ENCODE results near the gene ACOT12. TPM values are rescaled to one million over a fixed set of nuclear protein-coding genes. Genes with fewer than 3 reads are reported as not detected.
A peak's percentile ranks its signal among the peaks of the same experiment; 100 is the strongest.

ACOT12 gene
- total and polyA plus RNA-seq, 2 of the 13 experiments (the other 11 are each of a cell fraction or from before 2014, with no cell fraction given): not detected

DNA sequence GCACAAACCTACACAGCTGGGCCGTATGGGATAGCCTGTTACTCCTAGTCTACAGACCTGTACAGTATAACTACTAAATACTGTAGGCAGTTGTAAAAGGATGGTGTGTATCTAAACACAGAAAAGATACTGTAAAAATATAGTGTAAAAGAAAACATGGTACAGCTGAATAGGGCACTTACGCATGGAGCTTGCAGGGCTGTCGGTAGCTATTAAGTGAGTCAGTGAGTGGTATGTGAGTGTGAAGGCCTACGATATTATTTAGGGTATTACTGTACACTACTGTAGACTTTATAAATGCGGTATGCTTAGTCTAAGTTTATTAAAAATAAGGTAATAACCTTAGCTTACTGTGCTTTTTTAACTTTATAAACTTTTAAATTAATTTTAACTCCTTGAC is 91.3 kb downstream of the ACOT12 start:
- H4K20me1 ChIP-seq (ENCODE audit: insufficient read depth, low read length): no peaks in the 10 kb centered on the region
- in situ Hi-C loops (cut with HindIII; ENCODE audit: extremely low pct_ligation_motif_present, low pct_unique_long_range_greater_than_20kb): no loop called here
- intact Hi-C loops (cut with micrococcal nuclease; ENCODE audit: unreplicated experiment): loop anchor here (5.0 kb wide), 2 partner anchors 70 kb away; partner anchors contain the start of gene CKMT2
- H3K9me3 ChIP-seq (ENCODE audit: low read length): no peaks in the 10 kb centered on the region
- peaks cover 1 to 11% of the 10 kb centered on the region in 2 experiments; a peak in 3 of 5 replicates for H3K36me3 ChIP-seq (replicated peaks in 1 of 2; ENCODE audit: control insufficient read depth in 1 of 2, insufficient read depth in 2 of 2, low read length in 2 of 2)
- peak overlapping the region; percentile 89 for H3K27ac ChIP-seq (ENCODE audit: extremely low read length, insufficient read depth, low read length)
- H3K79me2 ChIP-seq (ENCODE audit: insufficient read depth, low read length): peaks cover 39% of the 10 kb centered on the region
- ChIA-PET CTCF (ENCODE audit: low intra/inter-chr PET ratio, low total read pairs) (no interaction called here), POLR2A (interaction anchor here (1.5 to 1.9 kb wide), 2 partner anchors 60 to 68 kb away, joined by 7 to 11 read pairs; no protein-coding TSS in a partner anchor)
- H3K9ac ChIP-seq (ENCODE audit: insufficient read depth, low read depth, low read length): peak overlapping the region; percentile 91
- WGBS (ENCODE audit: low lambda C conversion rate): 13% methylated on average over 5 of the region's 5 CpGs
- H3K27me3 ChIP-seq (ENCODE audit: control insufficient read depth in 1 of 2, insufficient read depth in 2 of 2, low read length in 2 of 2): no peaks in the 10 kb centered on the region; a peak in 1 of 5 replicates
- DNase-seq (ENCODE audit: low spot score) (peak; percentile 24), FAIRE-seq (no peak), ATAC-seq (peak; percentile 39)
- peak overlapping the region; percentile 93 to 95 (median 94) for H3K4me3 ChIP-seq (replicated peaks in 1 of 3; ENCODE audit: insufficient read depth in 1 of 3, low read depth in 2 of 3, low read length in 3 of 3)
- no TSS peak for BruUV-seq (replicated peaks)
- H2AFZ ChIP-seq (ENCODE audit: low read length): no peak overlapping the region
- H3K4me1 ChIP-seq (ENCODE audit: insufficient read depth, low read length): peaks cover 35% of the 10 kb centered on the region
- TF ChIP-seq ZNF644 (CRISPR knock-in tag; IDR thresholded peaks at IDR 0.05; ENCODE audit: low read depth): no peak
- no peak for TF ChIP-seq ZMYM2 (CRISPR knock-in tag; IDR thresholded peaks at IDR 0.05)
- no peak for TF ChIP-seq KLF9 (CRISPR knock-in tag; IDR thresholded peaks at IDR 0.05; ENCODE audit: low read depth)
- no peak for TF ChIP-seq TCF12 (IDR thresholded peaks at IDR 0.05)
- no peak for TF ChIP-seq TCF12 (CRISPR knock-in tag; IDR thresholded peaks at IDR 0.05)
- TF ChIP-seq ZNF674 (CRISPR knock-in tag; IDR thresholded peaks at IDR 0.05; ENCODE audit: low read depth): no peak
- no peak for TF ChIP-seq YY1 (IDR thresholded peaks at IDR 0.05; ENCODE audit: insufficient read depth, insufficient replicate concordance, low read depth, low read length)
- no peak for TF ChIP-seq TEF (CRISPR knock-in tag; IDR thresholded peaks at IDR 0.05)
- no peak for TF ChIP-seq FOXC1 (CRISPR knock-in tag; IDR thresholded peaks at IDR 0.05; ENCODE audit: borderline replicate concordance)
- no peak for TF ChIP-seq ZNF850 (CRISPR knock-in tag; conservative IDR thresholded peaks at IDR 0.05)
- TF ChIP-seq HOXA5 (CRISPR knock-in tag; IDR thresholded peaks at IDR 0.05): no peak
- no peak for TF ChIP-seq GLMP (CRISPR knock-in tag; IDR thresholded peaks at IDR 0.05; ENCODE audit: borderline replicate concordance)
- no peak for TF ChIP-seq PAXIP1 (CRISPR knock-in tag; conservative IDR thresholded peaks at IDR 0.05)
- no peak for TF ChIP-seq NPAS2 (CRISPR knock-in tag; IDR thresholded peaks at IDR 0.05; ENCODE audit: borderline replicate concordance)
- TF ChIP-seq E2F5 (CRISPR knock-in tag; conservative IDR thresholded peaks at IDR 0.05): no peak
- peak overlapping the region; percentile 91 for H3K4me2 ChIP-seq (ENCODE audit: low read depth, low read length)
